Measurements from ENCODE around the gene ATP1A4. TPM values are rescaled to one million over a fixed set of nuclear protein-coding genes. Genes with fewer than 3 reads are reported as not detected.

Gene ATP1A4
- total and polyA plus RNA-seq, 10 of the 15 experiments (the other 5 are each of a cell fraction or from before 2014, with no cell fraction given) = 0.31 to 1.0 (median 0.54) TPM

DNA sequence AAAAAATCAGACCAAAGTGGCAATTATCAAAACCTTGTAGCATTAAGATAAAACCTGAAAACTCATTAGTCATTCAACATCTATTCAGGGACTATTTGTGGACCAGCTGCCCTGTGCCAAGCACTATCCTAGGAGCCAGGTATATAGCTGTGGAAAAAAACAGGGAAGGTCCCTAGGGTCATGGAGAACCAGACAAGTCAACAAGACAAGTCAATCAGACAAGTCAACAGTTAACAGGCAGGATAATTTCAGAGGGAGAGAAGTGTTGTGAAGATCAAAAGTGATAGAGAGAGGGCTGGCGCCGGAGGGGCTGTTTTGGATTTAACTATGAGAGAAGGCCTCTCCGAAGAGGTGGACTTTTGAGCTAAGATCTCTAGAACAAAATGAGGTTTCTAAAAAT is 3.3 kb upstream of the ATP1A4 start:
- no peak for ATAC-seq
- SMC1A ChIA-PET (ENCODE audit: uncharacterized antibody, unreplicated experiment) = interaction anchor here (0.6 to 1.5 kb wide), 3 partner anchors 8 to 465 kb away, joined by 3 to 4 read pairs (median 3); no protein-coding TSS in a partner anchor

More for the DNA sequence above, 3.3 kb upstream of the ATP1A4 start:
- no peaks in the 10 kb centered on the region for H3K36me3 ChIP-seq (ENCODE audit: control insufficient read depth in 2 of 2, insufficient read depth in 2 of 2, low read length in 1 of 2)
- POLR2A ChIA-PET = no interaction called here
- CTCF ChIA-PET = interaction anchor here (1.1 to 1.6 kb wide), 4 partner anchors 9 to 104 kb away, joined by 3 to 8 read pairs (median 4); no protein-coding TSS in a partner anchor
- H3K9ac ChIP-seq (ENCODE audit: control insufficient read depth, insufficient read depth, low read length) = no peak overlapping the region
- intact Hi-C loops (cut with micrococcal nuclease; ENCODE audit: unreplicated experiment) (no loop called here), in situ Hi-C loops (cut with MboI) (no loop called here)
- no peak overlapping the region for H2AFZ ChIP-seq (ENCODE audit: control insufficient read depth, low read depth, low read length)
- no peak overlapping the region for H3K4me2 ChIP-seq (ENCODE audit: control insufficient read depth, insufficient read depth)
- no peaks in the 10 kb centered on the region for H3K4me1 ChIP-seq (ENCODE audit: control insufficient read depth, insufficient read depth, low read length)
- H3K27ac ChIP-seq (ENCODE audit: control insufficient read depth, insufficient read depth) = no peak overlapping the region
- no peaks in the 10 kb centered on the region for H3K79me2 ChIP-seq (ENCODE audit: control insufficient read depth, insufficient read depth, low read length)
- no peak overlapping the region for H3K4me3 ChIP-seq
- H3K9me3 ChIP-seq (replicated peaks; ENCODE audit: control insufficient read depth, insufficient read depth, low read length) = no peaks in the 10 kb centered on the region
- WGBS (ENCODE audit: insufficient coverage, insufficient replicate concordance, low lambda C conversion rate, missing lambda C conversion rate) = 94% methylated on average over 3 of the region's 3 CpGs
- RAD21 ChIA-PET (ENCODE audit: unreplicated experiment) = interaction anchor here (1.1 kb wide), 1 partner anchor 48 kb away, joined by 3 read pairs; no protein-coding TSS in a partner anchor
- FAIRE-seq (no peak), DNase-seq (ENCODE audit: low read depth, low spot score) (no peak)
- BruUV-seq (replicated peaks) = no TSS peak
- H3K27me3 ChIP-seq (replicated peaks in 1 of 2; ENCODE audit: control insufficient read depth in 2 of 2, insufficient read depth in 2 of 2, low read length in 1 of 2) = no peaks in the 10 kb centered on the region
- TF ChIP-seq ZNF384 (IDR thresholded peaks at IDR 0.05; ENCODE audit: borderline replicate concordance, low read depth, low read length) (no peak), STAT1 (conservative IDR thresholded peaks at IDR 0.05) (no peak), HCFC1 (IDR thresholded peaks at IDR 0.05; ENCODE audit: low read length) (no peak), REST (IDR thresholded peaks at IDR 0.05; ENCODE audit: low read depth, low read length) (no peak), TCF7 (IDR thresholded peaks at IDR 0.05; ENCODE audit: borderline replicate concordance) (no peak), SPI1 (IDR thresholded peaks at IDR 0.05; ENCODE audit: borderline replicate concordance, insufficient read depth, low read depth, low read length) (no peak), BCL11A (IDR thresholded peaks at IDR 0.05; ENCODE audit: low read depth, low read length) (no peak), EP300 (IDR thresholded peaks at IDR 0.05; ENCODE audit: borderline replicate concordance in 1 of 2, control insufficient read depth in 1 of 2, low read depth in 2 of 2, low read length in 2 of 2) (no peak), EGR1 (IDR thresholded peaks at IDR 0.05; ENCODE audit: borderline replicate concordance in 1 of 2, low read depth in 2 of 2, low read length in 2 of 2) (no peak), RUNX3 (IDR thresholded peaks at IDR 0.05; ENCODE audit: low read length) (no peak), ZBED1 (IDR thresholded peaks at IDR 0.05; ENCODE audit: borderline replicate concordance) (no peak), HDAC2 (IDR thresholded peaks at IDR 0.05) (no peak)
- TF ChIP-seq, protein P1, sequence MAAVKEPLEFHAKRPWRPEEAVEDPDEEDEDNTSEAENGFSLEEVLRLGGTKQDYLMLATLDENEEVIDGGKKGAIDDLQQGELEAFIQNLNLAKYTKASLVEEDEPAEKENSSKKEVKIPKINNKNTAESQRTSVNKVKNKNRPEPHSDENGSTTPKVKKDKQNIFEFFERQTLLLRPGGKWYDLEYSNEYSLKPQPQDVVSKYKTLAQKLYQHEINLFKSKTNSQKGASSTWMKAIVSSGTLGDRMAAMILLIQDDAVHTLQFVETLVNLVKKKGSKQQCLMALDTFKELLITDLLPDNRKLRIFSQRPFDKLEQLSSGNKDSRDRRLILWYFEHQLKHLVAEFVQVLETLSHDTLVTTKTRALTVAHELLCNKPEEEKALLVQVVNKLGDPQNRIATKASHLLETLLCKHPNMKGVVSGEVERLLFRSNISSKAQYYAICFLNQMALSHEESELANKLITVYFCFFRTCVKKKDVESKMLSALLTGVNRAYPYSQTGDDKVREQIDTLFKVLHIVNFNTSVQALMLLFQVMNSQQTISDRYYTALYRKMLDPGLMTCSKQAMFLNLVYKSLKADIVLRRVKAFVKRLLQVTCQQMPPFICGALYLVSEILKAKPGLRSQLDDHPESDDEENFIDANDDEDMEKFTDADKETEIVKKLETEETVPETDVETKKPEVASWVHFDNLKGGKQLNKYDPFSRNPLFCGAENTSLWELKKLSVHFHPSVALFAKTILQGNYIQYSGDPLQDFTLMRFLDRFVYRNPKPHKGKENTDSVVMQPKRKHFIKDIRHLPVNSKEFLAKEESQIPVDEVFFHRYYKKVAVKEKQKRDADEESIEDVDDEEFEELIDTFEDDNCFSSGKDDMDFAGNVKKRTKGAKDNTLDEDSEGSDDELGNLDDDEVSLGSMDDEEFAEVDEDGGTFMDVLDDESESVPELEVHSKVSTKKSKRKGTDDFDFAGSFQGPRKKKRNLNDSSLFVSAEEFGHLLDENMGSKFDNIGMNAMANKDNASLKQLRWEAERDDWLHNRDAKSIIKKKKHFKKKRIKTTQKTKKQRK (IDR thresholded peaks at IDR 0.05; ENCODE audit: low read depth, low read length) = no peak
- TF ChIP-seq, protein P2, sequence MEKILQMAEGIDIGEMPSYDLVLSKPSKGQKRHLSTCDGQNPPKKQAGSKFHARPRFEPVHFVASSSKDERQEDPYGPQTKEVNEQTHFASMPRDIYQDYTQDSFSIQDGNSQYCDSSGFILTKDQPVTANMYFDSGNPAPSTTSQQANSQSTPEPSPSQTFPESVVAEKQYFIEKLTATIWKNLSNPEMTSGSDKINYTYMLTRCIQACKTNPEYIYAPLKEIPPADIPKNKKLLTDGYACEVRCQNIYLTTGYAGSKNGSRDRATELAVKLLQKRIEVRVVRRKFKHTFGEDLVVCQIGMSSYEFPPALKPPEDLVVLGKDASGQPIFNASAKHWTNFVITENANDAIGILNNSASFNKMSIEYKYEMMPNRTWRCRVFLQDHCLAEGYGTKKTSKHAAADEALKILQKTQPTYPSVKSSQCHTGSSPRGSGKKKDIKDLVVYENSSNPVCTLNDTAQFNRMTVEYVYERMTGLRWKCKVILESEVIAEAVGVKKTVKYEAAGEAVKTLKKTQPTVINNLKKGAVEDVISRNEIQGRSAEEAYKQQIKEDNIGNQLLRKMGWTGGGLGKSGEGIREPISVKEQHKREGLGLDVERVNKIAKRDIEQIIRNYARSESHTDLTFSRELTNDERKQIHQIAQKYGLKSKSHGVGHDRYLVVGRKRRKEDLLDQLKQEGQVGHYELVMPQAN (conservative IDR thresholded peaks at IDR 0.05) = no peak
- no peaks in the 10 kb centered on the region for H4K20me1 ChIP-seq (ENCODE audit: control insufficient read depth, insufficient read depth)
